MCF 10A (cell line): ENCODE results near the gene ERVK3-1. TPM values are rescaled to one million over a fixed set of nuclear protein-coding genes. Genes with fewer than 3 reads are reported as not detected.
A peak's percentile ranks its signal among the peaks of the same experiment; 100 is the strongest.

Experiments used
- BruUV-seq: library from RNA; stranded (reverse); fragments of 400-500 nt; replicated peaks from 2 replicates; lab custom pipeline; 2021; lab: Mats Ljungman, UMichigan
- CTCF ChIA-PET: fragments of 300-600 bp; sonication (Branson Sonifier 250); formaldehyde crosslinking; extraction: SDS; loops from one replicate; lab custom pipeline; 2021; ENCODE audit warnings: antibody characterized with exemption, inconsistent platforms; lab: Yijun Ruan, JAX
- POLR2A ChIA-PET: fragments of 300-600, 350-650 bp; sonication (Branson Sonifier 250); formaldehyde crosslinking; extraction: SDS; loops from one replicate; lab custom pipeline; 2020; ENCODE audit warnings: antibody characterized with exemption, inconsistent platforms; lab: Yijun Ruan, JAX
- DNase-seq: peaks from one replicate; pipeline ENCODE4 v3.0.0-alpha.2; 2018; ENCODE audit not compliant: unreplicated experiment
- H3K27ac Mint-ChIP-seq: one replicate; pipeline ENCODE4 v1.8.0; 2022; ENCODE audit warnings: mild to moderate bottlenecking, low read depth, mixed read lengths; ENCODE audit not compliant: unreplicated experiment
- H3K27me3 Mint-ChIP-seq: one replicate; pipeline ENCODE4 v1.8.0; 2022; ENCODE audit warnings: mixed read lengths; ENCODE audit not compliant: insufficient read depth, unreplicated experiment
- H3K36me3 Mint-ChIP-seq: one replicate; pipeline ENCODE4 v1.8.0; 2022; ENCODE audit warnings: mild to moderate bottlenecking, moderate library complexity, mixed read lengths; ENCODE audit not compliant: insufficient read depth, unreplicated experiment
- H3K4me1 Mint-ChIP-seq: one replicate; pipeline ENCODE4 v1.8.0; 2022; ENCODE audit warnings: mixed read lengths; ENCODE audit not compliant: insufficient read depth, unreplicated experiment
- H3K4me3 Mint-ChIP-seq: one replicate; pipeline ENCODE4 v1.8.0; 2022; ENCODE audit warnings: mild to moderate bottlenecking, moderate library complexity, mixed read lengths; ENCODE audit not compliant: unreplicated experiment
- H3K9me3 Mint-ChIP-seq: one replicate; pipeline ENCODE4 v1.8.0; 2022; ENCODE audit warnings: mixed read lengths; ENCODE audit not compliant: unreplicated experiment
- intact Hi-C: fragments of 100-400 bp; cut with micrococcal nuclease; formaldehyde crosslinking; loops from 2 replicates; pipeline ENCODE4 v1.14.1; 2022
- total RNA-seq: library from RNA; stranded (reverse); gene quantifications from 2 replicates; pipeline ENCODE4 v1.2.3, GENCODE V29; 2022
- TF ChIP-seq, protein P1 (sequence below): fragments of 200-600 bp; IDR thresholded peaks from one replicate; pipeline ENCODE4 v1.8.0; 2022; ENCODE audit warnings: antibody characterized with exemption, mild to moderate bottlenecking; ENCODE audit not compliant: unreplicated experiment

Gene ERVK3-1
- total RNA-seq, 1 experiment from 2014 or later, result 63.1 TPM

DNA sequence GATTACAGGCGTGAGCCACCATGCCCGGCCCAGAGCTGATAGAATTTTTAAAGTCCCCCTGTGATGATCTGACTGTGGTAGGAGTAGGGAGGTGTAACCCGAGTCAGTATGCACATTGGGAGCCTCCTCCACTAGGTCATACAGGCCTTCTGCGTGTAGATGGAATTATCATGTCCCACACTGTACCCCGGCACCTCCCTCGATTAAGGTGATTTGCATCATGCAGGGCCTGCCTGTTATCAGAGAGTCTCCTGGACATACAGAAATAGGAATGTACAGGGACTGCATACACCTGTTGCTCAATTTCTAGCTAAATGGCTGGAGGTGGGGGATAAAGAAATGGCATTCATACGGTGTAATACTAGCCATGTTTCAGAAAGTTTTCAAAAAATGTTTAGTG, 922 bp upstream of the ERVK3-1 start:
- Mint-ChIP-seq H3K4me3 (peak overlapping the region; percentile 96), H3K4me1 (peaks cover 10% of the 10 kb centered on the region), H3K27ac (peak overlapping the region; percentile 98), H3K9me3 (no peaks in the 10 kb centered on the region), H3K27me3 (no peaks in the 10 kb centered on the region), H3K36me3 (peaks cover 52% of the 10 kb centered on the region)
- BruUV-seq, result no TSS peak
- ChIA-PET CTCF (interaction anchor here (0.5 to 1.4 kb wide), 2 partner anchors 13 to 158 kb away, joined by 3 to 5 read pairs; no protein-coding TSS in a partner anchor), POLR2A (interaction anchor here (0.6 to 3.8 kb wide), 5 partner anchors 10 to 121 kb away, joined by 3 to 34 read pairs (median 3); partner anchors contain the start of gene ZSCAN22)
- DNase-seq, result no peak
- intact Hi-C loops, result loop anchor here (2.0 kb wide), 1 partner anchor 75 kb away; the partner anchor contains the start of gene ZNF544
- TF ChIP-seq, protein P1, sequence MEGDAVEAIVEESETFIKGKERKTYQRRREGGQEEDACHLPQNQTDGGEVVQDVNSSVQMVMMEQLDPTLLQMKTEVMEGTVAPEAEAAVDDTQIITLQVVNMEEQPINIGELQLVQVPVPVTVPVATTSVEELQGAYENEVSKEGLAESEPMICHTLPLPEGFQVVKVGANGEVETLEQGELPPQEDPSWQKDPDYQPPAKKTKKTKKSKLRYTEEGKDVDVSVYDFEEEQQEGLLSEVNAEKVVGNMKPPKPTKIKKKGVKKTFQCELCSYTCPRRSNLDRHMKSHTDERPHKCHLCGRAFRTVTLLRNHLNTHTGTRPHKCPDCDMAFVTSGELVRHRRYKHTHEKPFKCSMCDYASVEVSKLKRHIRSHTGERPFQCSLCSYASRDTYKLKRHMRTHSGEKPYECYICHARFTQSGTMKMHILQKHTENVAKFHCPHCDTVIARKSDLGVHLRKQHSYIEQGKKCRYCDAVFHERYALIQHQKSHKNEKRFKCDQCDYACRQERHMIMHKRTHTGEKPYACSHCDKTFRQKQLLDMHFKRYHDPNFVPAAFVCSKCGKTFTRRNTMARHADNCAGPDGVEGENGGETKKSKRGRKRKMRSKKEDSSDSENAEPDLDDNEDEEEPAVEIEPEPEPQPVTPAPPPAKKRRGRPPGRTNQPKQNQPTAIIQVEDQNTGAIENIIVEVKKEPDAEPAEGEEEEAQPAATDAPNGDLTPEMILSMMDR, result no peak

DNA sequence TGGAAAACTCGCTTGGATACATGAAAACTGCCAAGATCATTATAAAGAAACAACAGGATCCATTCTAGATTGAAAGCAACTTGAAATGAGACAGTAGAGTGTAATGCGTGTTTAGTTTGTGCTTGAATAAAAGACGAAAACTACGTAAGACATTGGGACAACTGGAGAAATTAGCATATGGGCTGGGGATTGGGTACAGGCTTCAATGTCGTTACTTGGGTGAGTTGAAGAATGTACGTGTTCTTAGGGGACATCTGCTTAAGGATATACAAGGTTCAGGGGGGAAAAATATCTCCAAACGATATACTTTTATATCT, 471 bp upstream of the ERVK3-1 start:
- BruUV-seq, result no TSS peak
- H3K27me3 Mint-ChIP-seq, result no peaks in the 10 kb centered on the region
- no peaks in the 10 kb centered on the region for H3K9me3 Mint-ChIP-seq
- TF ChIP-seq, protein P1, result no peak
- peak overlapping the region; percentile 96 for H3K4me3 Mint-ChIP-seq
- H3K27ac Mint-ChIP-seq, result peak overlapping the region; percentile 98
- no peak for DNase-seq
- intact Hi-C loops, result loop anchor here (2.0 kb wide), 1 partner anchor 76 kb away; the partner anchor contains the start of gene ZNF544
- ChIA-PET POLR2A (interaction anchor here (0.5 to 3.8 kb wide), 15 partner anchors 8 to 213 kb away, joined by 3 to 34 read pairs (median 4); partner anchors contain the start of genes ZNF497, ZNF544, ZNF8 and ZSCAN22), CTCF (interaction anchor here (0.7 kb wide), 1 partner anchor 213 kb away, joined by 3 read pairs; no protein-coding TSS in a partner anchor)
- H3K4me1 Mint-ChIP-seq, result peaks cover 10% of the 10 kb centered on the region
- peaks cover 54% of the 10 kb centered on the region for H3K36me3 Mint-ChIP-seq

DNA sequence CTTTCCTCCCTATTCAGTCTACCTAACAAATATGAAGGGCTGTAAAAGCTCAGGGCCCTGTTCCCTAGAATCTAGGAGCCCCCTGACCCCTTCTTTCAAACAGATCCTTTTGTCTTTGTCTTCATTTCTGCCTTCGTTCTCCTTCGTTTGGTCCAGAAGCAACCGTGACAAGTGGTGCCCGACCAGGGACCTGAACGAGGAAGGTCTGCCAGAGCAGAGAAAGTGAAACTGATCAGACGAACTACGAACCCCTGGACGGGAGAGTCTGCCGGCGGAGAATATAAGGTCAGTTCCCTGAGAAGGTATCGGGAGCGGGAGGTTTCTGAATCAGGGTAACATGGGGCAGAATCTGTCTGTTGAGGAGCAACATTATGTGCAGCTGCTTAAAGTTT, 751 bp downstream of the ERVK3-1 start:
- intact Hi-C loops, result loop anchor here (2.0 kb wide), 1 partner anchor 77 kb away; the partner anchor contains the start of gene ZNF544
- DNase-seq, result no peak
- H3K9me3 Mint-ChIP-seq, result no peaks in the 10 kb centered on the region
- BruUV-seq, result no TSS peak
- ChIA-PET POLR2A (interaction anchor here (0.7 to 3.8 kb wide), 12 partner anchors 8 to 818 kb away, joined by 3 to 34 read pairs (median 6); partner anchors contain the start of genes ZNF419, ZNF497, ZNF544 and ZNF8), CTCF (interaction anchor here (0.6 to 1.6 kb wide), 4 partner anchors 9 to 77 kb away, joined by 3 to 5 read pairs (median 4); partner anchors contain the start of gene ZNF544)
- H3K27me3 Mint-ChIP-seq, result no peaks in the 10 kb centered on the region
- H3K4me1 Mint-ChIP-seq, result peaks cover 10% of the 10 kb centered on the region
- peaks cover 48% of the 10 kb centered on the region for H3K36me3 Mint-ChIP-seq
- peak overlapping the region; percentile 96 for H3K4me3 Mint-ChIP-seq
- H3K27ac Mint-ChIP-seq, result peak overlapping the region; percentile 98
- TF ChIP-seq, protein P1, result no peak

DNA sequence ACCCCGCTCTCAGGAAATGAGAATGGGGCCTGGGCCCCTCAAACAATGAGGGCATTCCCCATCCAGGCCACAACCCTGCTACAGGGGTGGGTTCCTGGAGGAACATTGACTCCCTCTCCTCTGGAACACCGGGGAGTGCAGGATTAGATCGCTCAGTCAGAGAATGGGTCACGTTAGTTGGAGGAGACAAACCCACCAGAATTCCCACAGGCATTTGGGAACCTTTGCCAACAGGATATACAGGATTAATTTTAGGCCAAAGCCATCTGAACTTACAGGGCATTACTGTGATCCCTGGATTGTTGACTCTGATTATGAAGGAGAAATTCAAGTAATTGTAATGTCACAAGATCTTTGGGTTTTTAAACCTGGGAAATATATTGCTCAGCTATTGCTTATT, 2.6 kb downstream of the ERVK3-1 start:
- no TSS peak for BruUV-seq
- Mint-ChIP-seq H3K4me1 (peaks cover 10% of the 10 kb centered on the region), H3K27ac (no peak overlapping the region), H3K4me3 (no peak overlapping the region), H3K9me3 (no peaks in the 10 kb centered on the region), H3K36me3 (peaks cover 58% of the 10 kb centered on the region), H3K27me3 (no peaks in the 10 kb centered on the region)
- no peak for DNase-seq
- ChIA-PET CTCF (interaction anchor here (1.5 kb wide), 1 partner anchor 842 kb away, joined by 3 read pairs; no protein-coding TSS in a partner anchor), POLR2A (interaction anchor here (1.1 to 3.8 kb wide), 2 partner anchors 18 to 30 kb away, joined by 3 to 34 read pairs; partner anchors contain the start of gene ZSCAN22)
- TF ChIP-seq, protein P1, result no peak
- intact Hi-C loops, result no loop called here
